T47D (cell line): ENCODE results near the gene HINT1.
A peak's percentile ranks its signal among the peaks of the same experiment; 100 is the strongest.
"Not testable (repeated sequence)": the region's sequence is repeated elsewhere in the genome, so short reads cannot be mapped to it uniquely, and the experiment has no call there.

ENCODE experiments used
- DNase-seq, 2 experiments: peaks; one replicate each; pipeline versions ENCODE4 v3.0.0 to v3.0.0-alpha.2; 2011 to 2012; ENCODE audit warnings: low read depth in 1 of 2, low spot score in 1 of 2
- JUND ChIP-seq: IDR thresholded peaks from 2 replicates; pipeline ENCODE4 v1.6.1; 2012; ENCODE audit warnings: low read depth
- in situ Hi-C: cut with HindIII; loops from 2 replicates; pipeline ENCODE4 v1.10.0; 2016; ENCODE audit warnings: low sequenced_read_pairs, low pct_unique_long_range_greater_than_20kb

The HINT1 gene

DNA sequence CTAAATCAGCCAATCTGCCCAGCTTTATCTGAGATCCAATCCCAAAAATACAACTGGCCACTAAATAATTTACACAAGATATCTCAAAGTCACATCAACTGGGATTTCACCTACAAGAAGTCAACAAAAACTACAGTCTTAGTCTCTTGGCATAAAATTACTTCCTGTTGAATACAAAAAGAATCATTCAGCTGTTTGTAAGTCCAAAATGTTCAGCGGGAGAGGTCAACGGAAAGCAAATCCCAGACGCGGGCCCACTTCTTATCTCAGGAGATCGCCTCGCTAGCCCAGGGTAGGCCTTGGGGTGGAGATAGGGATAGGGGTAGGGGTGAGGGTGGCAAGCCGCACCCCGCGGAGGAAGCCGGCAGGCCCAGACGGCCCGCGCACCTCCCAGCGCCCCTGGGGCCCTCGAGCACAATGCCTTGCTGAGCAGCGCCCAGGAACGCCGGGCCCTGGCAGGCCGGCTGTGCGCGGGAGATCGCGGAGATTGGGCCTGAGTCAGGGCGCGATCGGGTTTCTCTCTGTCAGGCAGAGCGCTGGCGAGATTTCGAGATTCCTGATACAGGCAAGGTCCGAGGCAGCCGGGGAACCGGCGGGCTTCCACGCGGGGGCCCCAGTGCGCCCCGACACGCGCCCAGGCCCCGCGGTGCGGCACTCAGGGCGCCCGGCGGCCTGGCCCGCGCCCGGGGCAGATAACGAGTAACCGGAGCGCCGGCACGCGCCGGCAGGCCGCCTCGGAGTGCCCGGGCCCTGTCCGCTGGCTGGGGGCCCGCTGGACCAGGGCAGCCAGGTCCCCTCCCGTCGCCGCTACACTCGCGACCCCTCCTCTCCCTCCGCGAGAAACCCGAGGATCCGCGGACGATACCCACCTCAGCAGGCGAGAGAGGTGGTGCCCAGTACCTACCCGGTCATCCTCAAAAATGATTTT is 601 bp downstream of the HINT1 start:
- DNase-seq, result peak; percentile 74 to 84
- no peak for TF ChIP-seq JUND
- in situ Hi-C loops, result no loop called here

DNA sequence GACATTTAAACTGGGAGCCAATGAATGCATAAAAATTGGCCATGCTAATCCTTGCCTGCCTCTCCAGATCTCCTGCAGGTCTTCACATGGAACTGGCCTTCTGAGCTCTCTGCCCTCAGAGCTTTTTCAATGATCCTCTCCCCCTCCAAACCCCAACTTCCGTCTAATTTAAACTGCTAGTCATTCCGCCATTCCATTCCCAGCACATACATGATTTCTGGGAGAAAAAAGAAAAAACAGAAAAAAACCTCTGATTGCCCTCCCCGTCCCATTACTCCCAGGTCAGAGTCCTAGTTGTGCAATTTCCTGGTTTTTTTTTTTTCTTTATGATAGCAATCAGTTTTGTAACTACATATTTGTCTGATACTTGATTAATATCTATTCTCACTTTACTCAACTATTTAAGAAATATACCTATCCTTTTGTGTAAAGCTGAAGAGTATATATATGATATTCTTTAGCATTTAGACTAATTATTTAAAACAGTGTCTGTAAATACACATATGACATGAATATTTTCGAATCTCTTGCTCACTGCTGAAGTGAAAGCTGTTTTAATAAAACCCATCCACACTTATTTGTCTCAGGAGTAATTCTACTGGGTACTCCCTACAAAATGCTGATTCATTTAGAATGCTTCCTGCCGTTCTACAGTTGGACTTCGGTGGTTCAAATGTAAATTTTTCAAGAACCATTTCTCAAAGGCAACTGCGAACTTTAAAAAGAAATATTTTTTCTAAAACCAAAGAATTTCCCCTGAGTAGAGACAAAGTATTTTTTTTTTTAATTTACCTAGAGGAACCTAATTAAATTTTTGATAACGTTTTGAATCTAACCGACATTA is 1.6 kb downstream of the HINT1 start:
- no peak for TF ChIP-seq JUND
- in situ Hi-C loops, result no loop called here
- DNase-seq, result no peak

DNA sequence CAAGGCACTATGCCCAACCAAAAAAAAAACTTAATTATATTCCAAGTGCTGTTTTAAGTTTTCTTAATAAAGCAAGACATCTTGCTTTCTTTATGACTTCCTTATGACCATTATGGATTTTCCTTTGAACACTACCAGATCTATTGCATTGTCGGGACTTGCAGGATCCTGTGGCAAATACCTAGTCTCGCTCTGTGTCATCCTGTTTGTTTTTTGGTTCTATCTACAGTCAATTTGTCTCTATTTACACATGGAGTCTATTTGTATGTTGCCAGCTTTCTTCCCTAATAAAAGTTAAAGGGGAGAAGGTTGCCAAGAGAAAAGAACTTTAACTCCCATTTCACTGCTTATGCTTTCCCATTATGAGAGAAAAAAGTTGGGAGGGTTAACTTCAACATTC is 4.9 kb downstream of the HINT1 start:
- no peak for DNase-seq
- TF ChIP-seq JUND, result no peak
- in situ Hi-C loops, result no loop called here

DNA sequence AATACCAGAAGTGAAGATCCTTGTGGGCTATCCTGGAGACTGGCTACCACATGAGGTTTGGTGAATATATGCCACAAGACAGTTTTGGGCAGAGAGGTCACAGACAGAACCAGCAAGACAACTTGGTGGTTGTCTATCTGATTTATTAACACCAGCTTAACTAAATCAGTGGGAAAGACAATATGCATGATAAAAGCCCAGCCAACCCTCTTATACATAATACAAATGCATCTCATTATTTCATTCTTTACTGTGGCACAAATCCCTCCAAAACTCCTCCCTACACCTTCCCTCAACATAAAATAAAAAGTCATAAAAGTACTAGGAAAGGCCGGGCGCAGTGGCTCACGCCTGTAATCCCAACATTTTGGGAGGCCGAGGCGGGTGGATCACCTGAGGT is 8.1 kb downstream of the HINT1 start:
- no peak for DNase-seq
- no peak for TF ChIP-seq JUND
- in situ Hi-C loops, result no loop called here

DNA sequence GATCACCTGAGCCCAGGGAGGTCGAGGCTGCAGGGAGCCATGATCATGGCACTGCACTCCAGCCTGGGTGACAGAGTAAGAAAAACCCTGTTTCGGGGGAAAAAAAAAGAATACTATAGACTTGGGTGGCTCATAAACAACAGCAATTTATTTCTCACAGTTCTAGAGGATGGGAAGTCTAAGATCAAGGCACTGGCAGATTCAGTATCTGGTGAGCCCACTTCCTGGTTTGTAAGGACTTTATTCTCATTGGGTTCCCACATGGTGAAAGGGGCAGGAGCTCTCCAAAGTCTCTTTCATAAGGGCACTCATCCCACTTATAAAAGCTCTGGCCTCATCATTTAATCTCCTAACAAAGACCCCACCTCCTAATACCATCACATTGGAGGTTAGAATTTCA is 8.7 kb downstream of the HINT1 start:
- in situ Hi-C loops, result no loop called here
- no peak for DNase-seq
- TF ChIP-seq JUND, result no peak

DNA sequence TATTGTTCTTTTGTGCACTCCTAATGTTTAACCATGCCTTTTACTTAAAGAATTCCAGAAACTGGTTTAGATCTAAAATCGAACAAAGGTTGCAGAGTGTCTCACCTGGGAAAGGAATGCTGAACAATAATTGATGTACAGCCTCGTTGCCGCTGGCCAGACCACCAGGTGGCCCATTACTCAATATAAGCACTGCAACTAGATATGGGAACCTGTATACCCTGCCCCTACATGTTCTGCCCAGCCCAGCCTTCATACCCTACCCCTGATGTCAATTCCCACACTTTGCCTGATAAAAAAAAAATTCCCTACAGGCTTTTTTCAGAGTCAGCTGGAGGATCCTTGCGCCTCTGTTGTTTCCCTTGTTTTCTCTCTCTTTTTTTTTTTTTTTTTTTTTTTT is 13.8 kb downstream of the HINT1 start:
- no peak for DNase-seq
- TF ChIP-seq JUND, result no peak
- in situ Hi-C loops, result no loop called here

DNA sequence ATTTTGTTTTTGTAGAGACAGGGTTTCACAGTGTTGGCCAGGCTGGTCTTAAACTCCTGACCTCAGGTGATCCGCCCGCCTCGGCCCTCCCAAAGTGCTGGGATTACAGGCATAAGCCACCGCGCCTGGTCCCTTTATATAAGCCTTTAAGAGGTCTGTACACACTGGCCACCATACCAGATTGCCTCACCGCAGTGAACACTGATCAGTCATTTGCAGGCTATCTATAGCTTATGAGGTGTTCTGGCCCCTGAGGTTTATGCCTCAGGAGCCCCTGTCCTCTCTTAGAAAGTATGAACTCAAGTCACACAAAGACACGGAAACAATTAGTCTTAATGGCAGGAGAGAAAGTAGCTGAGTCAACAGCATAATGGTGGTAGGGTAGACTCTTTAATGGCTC is 14.6 kb downstream of the HINT1 start:
- TF ChIP-seq JUND, result no peak
- DNase-seq, result no peak
- in situ Hi-C loops, result no loop called here

DNA sequence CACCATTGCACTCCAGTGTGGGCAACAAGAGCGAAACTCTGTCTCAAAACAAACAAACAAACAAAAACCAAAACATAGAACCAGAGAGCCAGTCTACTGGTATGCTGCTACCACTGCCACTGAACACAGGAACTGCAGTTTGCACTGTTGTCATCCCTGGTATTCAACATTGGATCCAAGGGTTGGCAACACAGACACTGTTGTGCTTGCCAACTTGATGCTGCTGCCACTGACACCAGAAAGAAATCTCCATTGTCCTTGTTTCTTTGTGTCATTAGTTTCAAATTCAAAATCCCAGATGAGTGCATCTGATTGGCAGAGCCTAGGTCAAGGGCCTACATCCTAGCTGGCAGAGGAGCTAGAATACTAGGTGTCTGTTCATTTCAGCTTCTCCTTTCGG is 16.2 kb downstream of the HINT1 start:
- DNase-seq, result no peak
- no peak for TF ChIP-seq JUND
- in situ Hi-C loops, result no loop called here

DNA sequence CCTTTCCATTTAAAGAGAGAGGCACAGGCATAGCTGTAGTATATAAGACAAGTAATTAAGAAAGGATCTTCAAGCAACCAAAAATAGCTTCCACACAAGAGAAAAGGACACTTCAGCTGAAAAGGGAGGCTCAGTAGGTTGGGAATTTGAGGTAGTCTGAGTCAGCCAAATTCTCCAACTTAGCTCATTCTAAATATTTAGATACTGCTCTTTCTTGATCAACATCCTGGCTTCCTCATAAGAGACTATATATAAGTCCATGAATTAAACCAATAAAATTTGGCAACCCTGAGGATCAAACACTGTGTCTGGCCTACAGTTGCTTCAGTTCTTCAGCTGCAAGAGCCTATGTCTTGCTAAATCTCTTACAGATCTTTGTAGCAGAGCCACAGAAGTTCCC is 17.8 kb downstream of the HINT1 start:
- in situ Hi-C loops, result no loop called here
- DNase-seq, result no peak

DNA sequence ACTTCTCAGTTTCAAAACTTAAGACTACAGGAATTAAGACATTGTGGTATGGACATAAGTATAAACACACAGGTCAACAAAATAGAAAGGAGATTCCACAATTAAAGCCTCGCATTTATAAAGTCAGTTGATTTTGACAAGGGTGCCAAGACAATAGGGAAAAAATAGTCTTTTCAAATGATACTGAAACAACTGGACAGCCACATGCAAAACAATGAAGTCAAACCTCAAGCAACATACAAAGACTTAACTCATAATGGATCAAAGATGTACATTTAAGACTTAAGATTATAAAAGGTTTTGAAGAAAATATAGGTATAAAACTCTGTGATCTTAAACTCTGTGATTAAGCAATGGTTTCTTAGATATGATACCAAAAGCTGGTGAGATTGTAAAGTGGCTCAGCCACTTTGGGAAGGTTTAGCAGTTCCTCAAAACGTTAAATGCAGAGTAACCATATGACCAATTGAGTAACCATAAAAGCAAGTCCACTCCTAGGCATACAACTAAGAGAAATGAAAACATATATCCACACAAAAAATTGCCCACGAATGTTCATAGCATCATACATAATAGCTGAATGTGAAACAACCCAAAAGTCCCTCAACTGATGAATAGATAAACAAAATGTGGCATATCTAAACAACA is 22.0 kb downstream of the HINT1 start:
- DNase-seq, result no peak
- in situ Hi-C loops, result no loop called here
- TF ChIP-seq JUND, result no peak

More for the DNA sequence above, 17.8 kb downstream of the HINT1 start:
- no peak for TF ChIP-seq JUND

DNA sequence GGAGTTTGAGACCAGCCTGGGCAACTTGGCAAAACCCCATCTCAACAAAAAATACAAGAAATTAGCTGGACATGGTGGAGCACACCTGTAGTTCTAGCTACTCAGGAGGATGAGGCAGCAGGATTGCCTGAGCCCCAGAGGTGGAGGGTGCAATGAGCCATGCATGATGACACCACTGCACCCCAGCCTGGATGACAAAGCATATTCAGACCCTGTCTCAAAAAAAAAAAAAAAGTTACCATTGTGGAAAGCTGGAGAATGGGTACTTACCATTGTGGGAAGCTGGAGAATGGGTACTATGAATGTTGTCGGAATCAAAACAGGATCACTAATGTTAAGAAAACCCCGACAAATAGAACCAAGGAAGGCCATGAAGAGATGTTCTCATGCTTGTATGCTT is 25.7 kb downstream of the HINT1 start:
- in situ Hi-C loops, result no loop called here
- no peak for DNase-seq

DNA sequence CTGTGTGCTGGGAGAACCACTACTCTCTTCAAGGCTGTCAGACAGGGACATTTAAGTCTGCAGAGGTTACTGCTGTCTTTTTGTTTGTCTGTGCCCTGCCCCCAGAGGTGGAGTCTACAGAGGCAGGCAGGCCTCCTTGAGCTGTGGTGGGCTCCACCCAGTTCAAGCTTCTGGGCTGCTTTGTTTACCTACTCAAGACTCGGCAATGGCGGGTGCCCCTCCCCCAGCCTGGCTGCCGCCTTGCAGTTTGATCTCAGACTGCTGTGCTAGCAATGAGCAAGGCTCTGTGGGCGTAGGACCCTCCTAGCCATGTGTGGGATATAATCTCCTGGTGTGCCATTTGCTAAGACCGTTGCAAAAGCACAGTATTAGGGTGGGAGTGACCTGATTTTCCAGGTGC is 26.6 kb downstream of the HINT1 start:
- DNase-seq, in situ Hi-C loops: not testable (repeated sequence)

More for the DNA sequence above, 25.7 kb downstream of the HINT1 start:
- no peak for TF ChIP-seq JUND

DNA sequence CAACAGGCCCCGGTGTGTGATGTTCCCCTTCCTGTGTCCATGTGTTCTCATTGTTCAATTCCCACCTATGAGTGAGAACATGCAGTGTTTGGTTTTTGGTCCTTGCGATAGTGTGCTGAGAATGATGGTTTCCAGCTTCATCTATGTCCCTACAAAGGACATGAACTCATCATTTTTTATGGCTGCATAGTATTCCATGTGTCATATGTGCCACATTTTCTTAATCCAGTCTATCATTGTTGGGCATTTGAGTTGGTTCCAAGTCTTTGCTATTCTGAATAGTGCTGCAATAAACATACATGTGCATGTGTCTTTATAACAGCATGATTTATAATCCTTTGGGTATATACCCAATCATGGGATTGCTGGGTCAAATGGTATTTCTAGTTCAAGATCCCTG is 32.0 kb downstream of the HINT1 start:
- DNase-seq, in situ Hi-C loops: not testable (repeated sequence)
